Left kidney (tissue), 2 donors: ENCODE data around the gene GRID1. TPM values are rescaled to one million over a fixed set of nuclear protein-coding genes. Genes with fewer than 3 reads are reported as not detected.

ENCODE experiments used
- DNase-seq: peaks from one replicate; pipeline ENCODE4 v3.0.0-alpha.2; 2013
- polyA plus RNA-seq: library from polyadenylated mRNA; unstranded; fragments of 120-200 nt; gene quantifications from one replicate; pipeline ENCODE4 v1.2.1, GENCODE V29; 2013; ENCODE audit not compliant: insufficient read length

Gene GRID1
- polyA plus RNA-seq, 1 donor, result 1.1 TPM

- no peak for DNase-seq
Measured at GRCh38 chr10:85921789-85922188, 444.8 kb downstream of the GRID1 start.

GRCh38 chr10:85920311-85920710 lies 446.3 kb downstream of the GRID1 start:
- DNase-seq, result no peak

GRCh38 chr10:85919491-85920021 lies 447.0 kb downstream of the GRID1 start:
- no peak for DNase-seq

DNA sequence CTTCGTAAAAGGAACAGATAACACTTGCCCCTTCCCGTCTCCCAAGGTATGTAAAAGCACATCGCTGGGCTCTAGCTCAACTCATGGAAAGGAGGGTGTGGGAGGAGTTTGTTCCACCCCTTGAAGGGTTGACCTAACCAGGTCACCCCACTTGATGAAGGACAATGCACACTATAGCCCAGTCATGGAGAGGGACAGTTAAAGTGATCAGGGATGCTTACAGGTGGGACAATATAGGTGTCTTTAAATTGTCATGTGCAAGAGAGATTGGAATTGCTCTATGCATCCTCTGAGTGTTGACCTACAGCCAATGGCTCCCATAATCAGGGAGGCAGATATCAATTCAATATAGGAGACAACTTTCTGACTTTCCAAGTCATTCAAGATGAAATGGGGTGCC lies 448.2 kb downstream of the GRID1 start:
- DNase-seq, result no peak

DNA sequence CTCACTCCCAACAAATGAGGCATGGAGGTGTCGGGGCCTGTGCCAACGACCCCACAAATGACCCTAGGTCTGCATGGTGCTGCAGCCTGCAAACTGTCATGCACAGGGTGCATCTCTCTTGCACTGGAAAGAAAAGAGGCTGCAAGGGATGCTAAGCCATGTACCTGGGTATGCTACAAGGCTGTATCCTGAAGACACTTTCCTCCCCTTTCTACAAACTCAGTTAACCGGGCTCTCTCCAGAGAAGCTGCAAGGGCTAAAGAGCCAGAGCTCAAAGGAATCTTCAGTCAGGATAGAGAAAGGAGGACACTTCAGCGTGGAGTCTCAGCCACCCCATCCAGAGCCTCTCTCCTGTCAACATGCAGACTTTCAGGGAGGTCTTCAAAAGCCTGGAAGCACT lies 449.0 kb downstream of the GRID1 start:
- no peak for DNase-seq

DNA sequence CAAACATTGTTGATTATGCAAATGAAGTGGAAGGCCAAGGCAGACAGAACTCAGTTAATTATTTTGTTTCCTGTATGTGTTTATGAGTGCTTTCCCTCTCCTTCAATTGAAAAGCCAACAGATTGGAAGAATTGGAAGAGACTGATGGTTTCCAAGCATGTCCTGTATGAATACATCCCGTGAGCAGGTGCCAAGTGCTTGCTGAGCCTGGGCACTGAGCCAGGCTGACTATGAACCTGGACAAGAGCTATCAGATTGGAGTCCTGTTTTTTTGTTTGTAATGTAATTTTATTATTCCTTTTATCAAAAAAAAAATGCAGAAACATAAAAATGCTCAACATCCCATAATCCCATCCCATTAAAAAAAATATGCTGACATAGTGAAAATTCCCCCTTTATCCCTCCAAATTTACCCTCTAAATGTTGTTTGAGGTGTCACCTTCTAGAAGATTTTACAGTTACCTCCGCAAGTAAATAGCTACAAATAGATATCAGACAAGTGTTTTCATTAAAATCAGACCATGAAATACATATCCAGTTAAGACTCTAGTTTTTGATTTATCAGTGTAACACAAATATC lies 449.5 kb downstream of the GRID1 start:
- no peak for DNase-seq

GRCh38 chr10:85916286-85916685 lies 450.3 kb downstream of the GRID1 start:
- no peak for DNase-seq

GRCh38 chr10:85915245-85915846 lies 451.2 kb downstream of the GRID1 start:
- DNase-seq, result no peak

GRCh38 chr10:85914720-85915119 lies 451.9 kb downstream of the GRID1 start:
- DNase-seq, result no peak

DNA sequence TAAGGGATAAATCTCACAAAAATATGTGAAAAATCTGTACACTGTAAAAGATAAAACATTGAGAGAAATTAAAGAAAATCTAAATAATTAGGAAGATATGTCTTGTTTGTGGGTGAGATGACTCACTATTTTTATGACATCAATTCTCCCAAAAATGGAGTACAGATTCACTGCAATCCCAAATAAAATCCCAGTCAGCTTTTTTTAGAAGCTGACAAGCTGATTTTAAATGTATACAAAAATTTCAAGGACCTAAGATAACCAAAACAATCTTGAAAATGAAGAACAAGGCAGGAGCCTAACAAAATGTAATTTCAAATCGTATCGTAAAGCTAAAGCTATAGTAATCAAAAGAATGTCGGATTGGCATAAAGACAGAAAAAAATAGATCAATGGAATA lies 458.1 kb downstream of the GRID1 start:
- DNase-seq, result no peak

- no peak for DNase-seq
Measured at GRCh38 chr10:85902051-85902450, 464.5 kb downstream of the GRID1 start.

DNA sequence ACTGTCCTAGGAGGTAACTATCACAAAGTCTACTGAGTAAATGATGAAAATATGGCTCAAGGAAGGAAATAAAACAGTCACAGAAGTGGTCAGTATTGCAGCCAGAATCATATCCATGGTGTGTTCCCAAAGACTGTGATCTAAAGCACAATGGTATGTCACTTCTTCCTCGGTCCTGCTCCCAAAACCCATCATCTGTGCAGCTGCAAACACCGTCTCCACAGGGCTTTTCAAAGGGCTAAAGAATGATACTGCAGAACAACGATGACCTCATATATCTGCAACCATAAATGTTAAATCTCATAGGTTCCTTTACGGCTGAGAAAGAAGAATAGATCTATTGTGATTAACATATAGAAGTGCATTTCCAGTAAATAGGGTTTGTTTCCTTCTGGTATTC lies 465.0 kb downstream of the GRID1 start:
- DNase-seq, result no peak

DNA sequence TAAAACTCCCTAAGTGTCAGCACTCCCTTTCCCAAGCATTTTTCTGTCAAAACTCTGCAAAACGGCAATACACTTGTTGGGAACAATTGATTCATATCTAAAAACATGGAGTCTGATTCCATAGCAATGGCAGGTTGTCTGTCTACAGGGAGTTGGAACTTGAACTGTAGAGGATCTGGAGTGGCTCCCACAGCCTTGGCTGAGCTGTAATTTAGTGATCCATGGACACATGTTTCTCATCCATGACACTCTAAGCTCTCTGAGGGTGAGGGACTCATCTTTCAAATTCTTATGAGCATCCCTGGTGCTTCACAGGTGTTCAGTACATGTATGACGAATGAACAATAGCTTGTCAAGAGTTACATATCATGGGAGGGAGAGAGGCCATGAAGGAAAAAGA lies 466.1 kb downstream of the GRID1 start:
- no peak for DNase-seq

- DNase-seq, result no peak
Measured at GRCh38 chr10:85900061-85900460, 466.5 kb downstream of the GRID1 start.

GRCh38 chr10:85891472-85891871 lies 475.1 kb downstream of the GRID1 start:
- no peak for DNase-seq

DNA sequence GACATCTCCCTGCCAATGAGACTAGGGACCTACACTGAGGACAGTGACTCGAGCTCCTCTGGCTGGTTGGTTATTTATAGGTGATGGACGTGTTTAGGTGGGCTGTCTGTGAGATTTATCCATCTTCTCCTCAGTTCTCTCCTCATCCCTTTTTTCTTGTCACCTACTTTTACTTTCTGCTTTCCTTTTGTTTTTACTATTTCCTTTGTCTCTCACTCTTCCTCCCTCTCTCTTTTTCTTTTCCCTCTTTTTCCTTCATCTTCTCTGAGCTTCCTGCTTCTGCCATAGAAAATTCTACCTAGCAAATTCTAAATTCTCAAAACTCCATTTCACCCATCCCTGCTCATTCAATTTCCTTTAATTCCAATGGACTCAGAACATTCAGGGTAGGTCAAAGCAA lies 478.0 kb downstream of the GRID1 start:
- DNase-seq, result no peak

DNA sequence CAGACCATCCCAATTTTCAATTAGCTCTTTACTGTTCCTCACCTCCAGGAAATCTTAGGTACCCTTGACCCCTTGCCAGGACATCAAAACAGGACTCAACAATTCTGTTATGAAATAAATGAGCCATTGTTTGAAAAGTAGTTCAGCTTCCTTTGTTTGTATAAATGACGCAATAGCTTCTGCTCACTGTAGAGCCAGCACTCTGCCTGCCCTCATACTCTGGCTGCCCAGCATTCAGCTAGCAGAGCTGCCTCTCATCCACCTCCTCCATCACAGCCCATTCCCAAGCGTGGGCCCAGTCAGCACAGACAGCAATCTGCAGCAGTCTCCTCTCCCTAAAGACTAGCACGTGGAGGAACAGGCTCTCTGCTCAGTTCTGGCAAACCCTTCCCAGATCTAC lies 478.6 kb downstream of the GRID1 start:
- DNase-seq, result no peak

- DNase-seq, result no peak
Measured at GRCh38 chr10:85874208-85874607, 492.4 kb downstream of the GRID1 start.

DNA sequence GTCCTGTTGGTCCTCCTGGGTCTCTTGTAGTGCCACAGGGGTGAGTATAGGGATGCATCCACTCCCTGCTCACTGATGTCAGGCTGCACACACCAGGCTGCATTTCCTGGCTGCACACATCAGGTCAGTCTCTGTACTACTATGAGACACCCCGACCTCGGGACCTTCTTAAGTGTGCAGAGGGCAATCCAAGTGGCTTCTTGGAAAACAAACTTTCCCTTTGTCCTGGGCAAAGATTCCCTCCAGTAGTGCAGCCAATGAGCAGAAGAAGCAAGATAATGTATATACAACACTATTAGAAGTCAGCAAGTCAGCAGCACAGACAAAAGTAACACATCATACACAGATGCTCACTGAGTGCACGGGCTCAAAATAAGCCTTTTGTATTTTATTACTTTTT lies 493.5 kb downstream of the GRID1 start:
- no peak for DNase-seq

DNA sequence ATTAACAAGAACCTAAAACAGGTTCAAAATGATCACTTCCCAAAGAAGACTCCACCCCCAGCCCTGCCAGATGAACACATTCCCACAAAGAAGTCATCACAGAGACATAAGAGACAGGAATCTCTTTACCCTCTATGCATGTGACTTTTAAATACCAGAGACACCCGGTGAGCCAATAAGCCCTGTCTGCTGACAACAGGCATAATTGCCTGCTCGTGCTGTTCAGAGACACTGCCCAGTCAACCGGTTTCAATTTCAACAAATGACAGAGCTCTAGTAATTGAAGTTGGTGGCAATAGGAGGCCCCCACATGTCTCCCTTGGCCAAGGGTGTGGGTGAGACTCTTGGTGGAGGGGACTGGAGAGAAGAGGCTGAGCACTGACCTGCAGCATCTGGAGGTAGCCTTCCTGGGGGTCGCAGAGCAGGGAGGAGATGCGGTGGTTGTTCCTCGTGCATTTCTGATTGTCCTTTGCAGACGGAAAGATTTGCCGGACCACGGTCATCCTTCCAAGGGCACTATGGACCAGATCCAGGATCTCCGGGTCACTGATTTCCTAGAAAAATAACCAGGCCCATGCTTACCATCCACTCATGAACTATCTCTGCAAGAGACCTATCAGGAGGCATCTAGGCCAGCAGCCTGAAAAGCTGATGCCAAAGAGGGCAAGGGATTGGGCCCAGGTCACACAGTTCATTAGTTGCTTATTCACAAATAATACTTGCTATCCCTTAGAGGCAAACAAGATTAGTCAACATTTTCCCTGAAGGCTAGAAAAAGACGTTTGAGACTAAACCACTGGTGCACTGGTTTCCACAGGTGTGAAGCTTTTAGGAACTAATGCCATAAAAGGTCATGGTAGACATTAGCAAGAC lies 497.7 kb downstream of the GRID1 start:
- no peak for DNase-seq

DNA sequence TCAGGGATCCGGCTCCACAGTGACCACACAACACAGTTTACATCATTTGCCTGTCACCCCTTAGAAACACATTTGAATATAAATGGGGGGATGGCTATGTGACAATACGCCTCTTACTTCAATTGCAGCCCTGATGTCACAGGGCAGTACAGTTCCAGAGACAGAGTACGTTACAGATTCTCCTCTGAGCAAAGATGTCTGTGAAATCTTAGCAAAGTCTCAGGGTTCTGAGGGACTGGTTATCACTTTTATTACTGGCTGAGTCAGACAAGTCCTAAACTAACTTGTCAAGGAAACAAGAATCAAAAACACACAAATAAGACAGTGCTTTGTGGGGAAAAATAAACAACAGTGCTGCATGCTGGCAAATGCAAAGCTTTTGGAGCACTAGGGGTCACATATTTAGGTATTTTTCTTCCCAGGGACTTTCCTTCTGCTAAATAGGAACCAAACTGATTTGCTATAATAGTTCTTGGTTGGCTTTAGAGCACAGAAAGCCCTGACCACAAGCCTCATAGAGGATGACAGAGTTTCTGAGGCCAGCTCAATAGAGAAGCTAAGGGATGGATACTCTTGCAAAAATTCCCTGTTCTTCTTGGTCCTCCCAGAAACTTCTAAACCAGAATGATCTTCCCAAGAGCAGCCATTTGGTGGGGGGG lies 501.6 kb downstream of the GRID1 start:
- no peak for DNase-seq

- no peak for DNase-seq
Measured at GRCh38 chr10:85864173-85864549, 502.4 kb downstream of the GRID1 start.
